Prostate gland (tissue), 2 donors: ENCODE results near the gene SLC51B. TPM values are rescaled to one million over a fixed set of nuclear protein-coding genes. Genes with fewer than 3 reads are reported as not detected.

Experiments used
- DNase-seq: peaks from one replicate; pipeline ENCODE4 v3.0.0-alpha.2; 2019; ENCODE audit warnings: low spot score
- H3K27ac ChIP-seq, 2 donors: fragments of 200-600 bp; sonication (generic); 2 replicates each; pipeline ENCODE4 v1.5.1; 2017 to 2019
- H3K27me3 ChIP-seq: fragments of 200-600 bp; sonication (generic); replicated peaks from 2 replicates; pipeline ENCODE4 v1.5.1; 2019; ENCODE audit not compliant: insufficient read depth
- H3K36me3 ChIP-seq, 2 donors: fragments of 200-600 bp; sonication (generic); 1 replicate in 1 of 2; 2 replicates in 1 of 2; pipeline versions ENCODE4 v1.5.1 to v1.8.1; 2017 to 2019
- H3K4me1 ChIP-seq: fragments of 200-600 bp; sonication (generic); replicated peaks from 2 replicates; pipeline ENCODE4 v1.5.1; 2019
- H3K4me3 ChIP-seq, 2 donors: fragments of 200-600 bp; sonication (generic); 2 replicates each; pipeline ENCODE4 v1.5.1; 2017 to 2019
- H3K9me3 ChIP-seq: fragments of 200-600 bp; sonication (generic); 2 replicates; pipeline ENCODE4 v1.5.1; 2017
- CTCF ChIP-seq, 4 experiments: fragments of 200-600 bp in 2 of 4; fragments of 450-650 bp in 2 of 4; sonication (generic) in 2 of 4; IDR thresholded peaks; 1 replicate in 3 of 4; 2 replicates in 1 of 4; pipeline ENCODE4 v1.5.1; 2016 to 2019; ENCODE audit warnings: antibody characterized with exemption in 4 of 4, mild to moderate bottlenecking in 2 of 4, moderate library complexity in 2 of 4
- POLR2A ChIP-seq: fragments of 450-650 bp; IDR thresholded peaks from one replicate; pipeline ENCODE4 v1.6.1; 2016; ENCODE audit warnings: antibody characterized with exemption, mild to moderate bottlenecking
- POLR2AphosphoS5 ChIP-seq: sonication (generic); formaldehyde crosslinking; IDR thresholded peaks from one replicate; pipeline ENCODE4 v1.6.1; 2017; ENCODE audit warnings: antibody characterized with exemption
- WGBS: methylation state at CpG from one replicate; pipeline ENCODE4 v1.1.5; 2018; 5-methylcytosine and 5-hydroxymethylcytosine counted together
- intact Hi-C: fragments of 100-400 bp; cut with DNase I; formaldehyde crosslinking; loops from one replicate; pipeline ENCODE4 v1.14.2; 2022
- total RNA-seq, 2 donors: library from RNA; depleted of rRNA; stranded (reverse); fragments of >200 nt; gene quantifications; one replicate each; pipeline ENCODE4 v1.1.0, GENCODE V29; 2016

The SLC51B gene
- total RNA-seq, 2 donors from 2014 or later, result 0.68 TPM; not detected in 1

GRCh38 chr15:65066635-65067316 lies 21.6 kb downstream of the SLC51B start:
- TF ChIP-seq POLR2A (no peak), POLR2AphosphoS5 (no peak), CTCF (IDR thresholded peaks at IDR 0.05) (no peak)
- Histone ChIP-seq H3K4me3 (peak overlapping the region; percentile 42 to 48), H3K36me3 (no peaks in the 10 kb centered on the region), H3K27ac (peak overlapping the region; percentile 78 to 87), H3K9me3 (no peaks in the 10 kb centered on the region), H3K27me3 (peaks cover 2% of the 10 kb centered on the region), H3K4me1 (no peaks in the 10 kb centered on the region)
- WGBS, result 31% methylated on average over 9 of the region's 9 CpGs
- intact Hi-C loops, result no loop called here
- no peak for DNase-seq

- no peak for TF ChIP-seq POLR2A
- WGBS, result 31% methylated on average over 8 of the region's 8 CpGs
Measured at GRCh38 chr15:65067317-65067644, 22.1 kb downstream of the SLC51B start.

GRCh38 chr15:65067645-65068402 lies 22.6 kb downstream of the SLC51B start, which contains the start of gene RASL12:
RASL12 (minus strand) TSS chr15:65067991; CDS start chr15:65067835, 156 bp downstream.
- H3K27me3 ChIP-seq, result peaks cover 2% of the 10 kb centered on the region
- WGBS, result 5% methylated on average over 46 of the region's 66 CpGs
- DNase-seq, result no peak

More at GRCh38 chr15:65067317-65067644, 22.1 kb downstream of the SLC51B start:
- no peaks in the 10 kb centered on the region for H3K9me3 ChIP-seq
- intact Hi-C loops, result no loop called here
- H3K27me3 ChIP-seq, result peaks cover 2% of the 10 kb centered on the region
- H3K4me3 ChIP-seq, result peak overlapping the region; percentile 42 to 48
- DNase-seq, result no peak
- no peaks in the 10 kb centered on the region for H3K36me3 ChIP-seq
- H3K4me1 ChIP-seq, result no peaks in the 10 kb centered on the region
- peak overlapping the region; percentile 78 to 87 for H3K27ac ChIP-seq

GRCh38 chr15:65068403-65068788 lies 23.2 kb downstream of the SLC51B start:
- no peak for DNase-seq
- intact Hi-C loops, result no loop called here
- Histone ChIP-seq H3K27me3 (peaks cover 2% of the 10 kb centered on the region), H3K4me1 (no peaks in the 10 kb centered on the region), H3K36me3 (no peaks in the 10 kb centered on the region), H3K9me3 (no peaks in the 10 kb centered on the region), H3K4me3 (peak overlapping the region; percentile 42 to 48), H3K27ac (peak overlapping the region; percentile 78 to 87)
- WGBS, result 75% methylated on average over 3 of the region's 3 CpGs
- TF ChIP-seq CTCF (IDR thresholded peaks at IDR 0.05), result no peak
- TF ChIP-seq POLR2AphosphoS5, result no peak
- TF ChIP-seq POLR2A, result no peak

More at GRCh38 chr15:65067645-65068402, 22.6 kb downstream of the SLC51B start, which contains the start of gene RASL12:
- TF ChIP-seq CTCF (IDR thresholded peaks at IDR 0.05), result no peak
- no peak for TF ChIP-seq POLR2AphosphoS5
- TF ChIP-seq POLR2A, result no peak
- no peaks in the 10 kb centered on the region for H3K9me3 ChIP-seq
- intact Hi-C loops, result no loop called here
- peak within 1 kb of the TSS; percentile 78 to 87 for H3K27ac ChIP-seq
- peak within 1 kb of the TSS; percentile 42 to 48 for H3K4me3 ChIP-seq
- H3K36me3 ChIP-seq, result no peaks in the 10 kb centered on the region
- no peaks in the 10 kb centered on the region for H3K4me1 ChIP-seq

- H3K36me3 ChIP-seq, result no peaks in the 10 kb centered on the region
- no peak overlapping the region for H3K4me3 ChIP-seq
- intact Hi-C loops, result no loop called here
- H3K27me3 ChIP-seq, result peaks cover 2% of the 10 kb centered on the region
- TF ChIP-seq POLR2AphosphoS5, result peak; percentile 32
- TF ChIP-seq POLR2A, result no peak
- H3K4me1 ChIP-seq, result no peaks in the 10 kb centered on the region
- 53% methylated on average over 1 of the region's 1 CpG for whole genome bisulfite sequencing
- H3K9me3 ChIP-seq, result no peaks in the 10 kb centered on the region
- DNase-seq, result no peak
- peak overlapping the region; percentile 78 to 87 for H3K27ac ChIP-seq
Measured at GRCh38 chr15:65069179-65069578, 24.0 kb downstream of the SLC51B start.
